NCI-H226 (cell line): ENCODE data around the gene ZNF827.
"Not testable (repeated sequence)": the region's sequence is repeated elsewhere in the genome, so short reads cannot be mapped to it uniquely, and the experiment has no call there.

Experiments used
- DNase-seq: peaks from one replicate; pipeline ENCODE4 v3.0.0-alpha.2; 2015

ZNF827 gene

DNA sequence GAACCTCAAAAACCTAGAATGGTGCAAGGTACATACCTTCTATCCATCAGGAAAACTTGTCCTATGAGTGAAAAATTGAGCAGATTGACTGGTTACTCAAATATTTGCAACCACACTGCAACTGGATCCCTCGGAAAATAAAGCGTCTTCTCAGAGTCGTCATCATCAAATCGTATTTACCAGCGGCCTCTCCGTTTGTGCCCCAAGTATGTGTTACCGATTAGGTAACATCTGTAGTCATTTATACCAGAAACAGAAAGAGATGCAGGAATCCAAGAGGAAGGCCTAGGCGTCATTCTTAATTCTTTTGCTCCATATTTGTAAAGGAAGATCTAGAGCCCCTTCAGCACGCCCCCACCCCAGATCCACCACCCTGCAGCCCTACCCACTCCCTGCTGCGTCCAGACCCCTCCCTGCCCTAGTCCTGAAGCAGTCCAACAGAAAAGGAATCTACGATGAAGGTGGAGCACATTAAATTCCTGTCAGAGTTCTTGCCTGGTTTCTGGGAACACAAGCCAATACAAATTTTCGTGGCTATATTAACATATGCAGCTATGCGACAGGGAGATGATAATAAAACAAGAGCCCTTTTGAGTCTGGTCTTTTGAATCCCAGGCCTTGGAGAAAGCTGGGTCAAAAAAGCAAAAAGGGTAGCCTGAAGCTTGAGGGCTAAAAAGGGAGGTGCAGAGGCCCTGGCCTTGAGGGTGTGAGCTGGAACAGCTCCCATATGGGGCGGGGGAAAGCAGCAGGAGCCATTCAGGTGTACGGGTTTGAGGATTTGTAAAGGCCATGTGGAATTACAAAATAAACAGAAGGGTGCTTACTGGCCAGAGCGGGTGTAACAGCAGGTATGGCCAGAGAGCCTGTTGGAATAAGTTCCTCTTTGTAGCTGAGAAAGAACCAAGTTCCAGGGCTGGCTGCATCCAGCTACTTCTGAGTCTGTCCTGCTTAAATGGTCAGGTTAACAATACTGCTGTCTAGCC lies 77.0 kb downstream of the ZNF827 start:
- DNase-seq = no peak

DNA sequence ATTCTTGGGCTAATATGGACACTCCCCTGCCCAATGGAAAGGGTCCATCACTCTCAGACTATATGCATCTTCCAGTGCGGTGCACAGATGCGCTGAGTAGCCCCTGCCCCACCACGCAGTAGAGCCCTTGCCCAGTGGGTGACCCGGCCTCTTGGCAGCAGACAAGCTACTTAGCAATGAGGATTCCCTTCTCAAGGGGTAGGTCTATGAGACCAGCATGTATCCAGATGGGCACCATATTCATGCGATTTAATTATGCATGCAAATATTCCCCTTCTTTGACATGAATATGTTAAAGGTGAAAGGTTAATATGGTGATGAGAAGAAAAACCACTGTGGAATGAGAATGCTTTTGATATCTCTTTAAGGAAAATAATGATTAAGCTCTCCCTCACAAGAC lies 77.7 kb downstream of the ZNF827 start:
- no peak for DNase-seq

DNA sequence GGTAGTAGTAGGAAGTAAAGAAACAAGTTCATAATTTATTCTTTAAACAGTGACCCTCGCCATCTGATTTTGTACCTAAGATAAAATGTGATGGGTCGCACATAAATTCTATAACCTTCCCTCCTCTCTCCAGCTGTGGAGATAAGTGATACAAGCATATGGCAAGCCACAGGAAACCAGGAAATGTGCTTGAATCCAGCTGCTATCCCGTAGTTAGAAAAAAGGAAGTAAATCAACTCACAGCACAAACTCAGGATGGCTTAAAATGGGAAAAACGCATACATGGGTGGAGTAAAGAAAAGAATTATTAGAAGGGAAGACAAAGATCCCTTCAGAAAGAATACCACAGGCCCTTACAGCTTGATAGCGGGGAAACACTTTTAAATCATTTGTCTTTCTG lies 78.2 kb downstream of the ZNF827 start:
- no peak for DNase-seq

DNA sequence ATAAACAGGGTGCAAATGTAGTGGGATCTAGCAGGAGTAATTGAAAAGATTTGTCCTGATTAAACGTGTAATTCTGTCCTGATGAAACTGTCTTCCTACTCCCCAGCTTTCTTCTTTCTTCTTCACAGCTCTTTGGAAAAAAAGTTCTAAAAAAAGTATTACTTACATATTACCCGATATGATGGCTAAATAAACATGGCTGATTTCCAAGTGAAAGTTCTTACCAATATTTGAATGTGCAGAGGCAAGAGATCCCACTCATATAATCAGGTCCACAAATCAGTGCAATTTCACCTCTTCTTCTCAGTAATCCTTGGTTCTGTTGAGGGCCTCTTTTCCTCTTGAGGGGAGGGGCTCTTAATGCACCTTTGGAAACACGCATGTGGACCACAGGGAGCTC lies 78.7 kb downstream of the ZNF827 start:
- no peak for DNase-seq

DNA sequence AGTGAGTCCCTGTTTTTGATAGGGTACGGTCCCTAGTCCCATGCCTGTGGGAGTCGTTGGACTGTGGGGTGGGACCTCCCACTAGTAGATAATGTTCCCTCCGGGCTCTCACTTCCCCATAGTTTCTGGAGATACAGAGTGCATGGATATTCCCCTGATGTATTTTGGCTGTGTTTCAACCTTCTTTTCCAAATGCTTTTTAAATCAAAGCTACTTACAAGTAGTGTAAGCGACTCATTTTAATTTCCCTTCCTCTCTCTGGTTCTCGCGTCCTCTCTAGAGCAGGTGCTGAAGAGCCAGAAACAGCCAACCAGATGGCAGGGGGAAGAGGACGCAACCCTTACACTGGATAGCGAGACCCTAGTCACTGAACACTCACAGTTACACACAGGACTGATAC lies 79.2 kb downstream of the ZNF827 start:
- no peak for DNase-seq

DNA sequence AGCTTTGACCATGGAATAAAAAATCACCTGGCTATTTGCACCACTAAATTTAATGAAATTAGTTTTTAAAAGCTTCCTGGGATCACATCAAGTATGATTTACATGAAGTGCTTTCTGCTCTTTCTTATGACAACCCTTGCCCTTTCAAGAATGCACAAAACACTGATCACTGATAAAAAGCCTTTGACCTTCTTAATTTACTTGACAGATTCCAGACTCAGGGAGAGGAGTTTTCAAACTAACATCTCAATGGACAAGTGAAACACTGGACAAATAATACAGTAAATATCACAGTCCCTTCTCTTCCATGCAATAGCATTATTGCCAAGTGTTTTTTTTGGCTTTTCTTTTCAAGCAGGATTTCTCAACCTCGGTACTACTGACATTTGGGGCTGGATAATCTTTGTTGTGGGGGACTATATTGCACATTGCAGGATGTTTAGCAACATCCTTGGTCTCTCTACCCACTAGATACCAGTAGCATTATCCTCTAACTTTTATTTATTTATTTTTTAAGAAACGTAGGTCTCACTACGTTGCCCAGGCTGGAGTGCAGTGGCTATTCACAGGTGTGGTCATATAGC lies 86.3 kb downstream of the ZNF827 start:
- DNase-seq = no peak

DNA sequence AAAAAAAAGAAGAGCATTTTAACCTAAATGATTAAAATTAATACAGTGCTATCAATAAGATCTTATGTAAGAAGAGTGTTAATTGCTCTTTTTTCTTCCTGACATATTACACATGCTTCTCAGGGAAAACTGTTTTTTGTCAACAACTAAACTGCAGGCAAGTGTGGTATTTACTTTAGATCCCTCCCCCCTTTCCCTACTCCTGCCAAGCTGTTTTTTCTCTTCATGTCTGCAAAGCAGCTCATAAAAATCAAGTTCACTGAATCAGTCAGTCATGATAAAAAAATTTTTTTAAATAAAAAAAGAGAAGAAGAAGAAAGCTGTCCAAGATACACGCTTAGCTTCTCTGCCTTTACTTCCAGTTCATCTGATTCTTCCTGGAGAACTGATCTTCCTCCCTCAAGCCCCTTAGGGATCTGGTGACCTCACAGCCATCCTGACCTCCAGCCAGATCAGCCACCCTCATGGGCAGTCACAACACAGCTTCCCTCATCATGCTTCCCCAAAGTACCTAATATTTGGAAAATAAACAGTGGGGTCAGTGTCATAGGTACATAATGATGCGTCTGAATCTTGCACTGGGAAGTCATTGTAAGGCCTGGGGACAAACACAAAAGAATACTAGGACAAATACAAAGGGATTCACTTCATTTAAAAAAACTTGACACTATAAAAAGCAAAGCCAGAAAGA lies 87.0 kb downstream of the ZNF827 start:
- DNase-seq = no peak

DNA sequence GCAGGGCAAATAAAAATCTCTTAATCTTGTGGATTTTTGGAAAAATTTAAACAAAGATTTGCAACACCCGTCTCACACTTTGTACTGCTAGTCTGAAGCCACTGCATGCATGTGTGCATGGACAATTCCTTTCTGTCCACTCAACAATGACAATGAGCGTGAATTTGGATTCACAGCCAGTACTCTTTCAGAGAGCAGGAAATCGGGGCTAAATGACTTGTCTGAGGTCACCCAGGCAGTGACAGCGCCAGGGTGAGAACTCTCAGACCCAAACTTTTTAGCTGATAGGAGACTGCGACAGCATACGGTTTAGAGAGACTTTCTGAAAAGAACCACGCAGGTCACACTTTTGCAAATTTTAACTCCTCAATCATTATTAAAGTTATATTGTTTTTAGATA lies 90.9 kb downstream of the ZNF827 start:
- no peak for DNase-seq

DNA sequence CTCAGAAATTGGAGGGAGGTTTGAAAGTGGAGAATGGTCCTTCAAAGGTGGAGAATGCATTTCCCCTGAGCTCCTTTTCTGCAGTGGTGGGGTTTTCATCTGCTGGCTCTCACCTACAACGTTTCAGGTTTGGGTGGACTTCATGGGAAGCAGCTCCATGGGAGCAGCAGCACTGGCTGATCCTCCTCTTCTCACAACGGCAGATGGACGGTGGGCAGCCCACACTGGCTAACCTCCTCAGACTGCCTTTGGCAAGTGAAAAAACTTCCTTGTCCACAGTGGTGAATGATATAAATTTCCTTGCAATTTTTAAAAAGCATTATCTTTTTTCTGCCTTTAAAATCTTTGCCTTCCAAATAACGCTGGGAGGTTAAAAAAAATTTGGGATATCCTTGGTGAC lies 93.5 kb downstream of the ZNF827 start:
- no peak for DNase-seq

DNA sequence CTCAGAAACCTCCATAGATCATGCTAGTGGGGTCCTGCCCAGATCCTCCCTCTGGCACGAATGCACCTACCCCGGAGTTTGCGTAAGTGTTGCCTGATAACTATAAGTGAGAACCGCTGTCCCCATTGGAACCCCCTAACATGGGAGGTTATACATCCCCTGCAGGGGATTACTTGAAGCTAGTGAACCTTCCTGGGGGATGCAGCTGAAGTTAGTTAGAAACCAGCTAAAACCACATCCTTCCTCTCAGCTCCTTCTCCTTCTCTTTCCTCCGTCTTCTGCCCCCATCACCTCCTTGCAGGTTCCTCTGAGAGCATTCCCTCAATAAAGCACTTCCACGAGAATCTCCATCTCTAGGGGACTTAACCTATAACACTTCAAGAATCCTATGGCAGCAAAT lies 95.0 kb downstream of the ZNF827 start:
- DNase-seq = no peak

DNA sequence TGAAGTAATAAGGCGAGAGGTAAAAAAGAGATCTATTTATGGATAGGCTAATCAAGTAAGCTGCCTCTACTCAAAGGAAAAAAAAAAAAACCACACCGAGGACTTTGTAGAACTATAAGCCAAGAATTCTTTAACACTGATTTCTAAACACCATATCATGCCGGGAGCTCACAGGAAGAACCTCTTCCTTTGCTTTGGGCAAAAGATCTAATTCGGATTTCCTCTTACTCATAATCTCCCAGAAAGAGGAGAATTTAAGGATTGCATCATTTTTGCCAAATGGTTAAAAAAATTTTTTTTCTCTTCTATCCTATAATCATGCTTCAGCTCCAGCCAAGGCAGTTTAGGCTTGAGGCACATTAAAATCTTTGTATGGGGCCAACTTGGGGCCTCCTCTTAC lies 95.5 kb downstream of the ZNF827 start:
- DNase-seq = peak; percentile 66

DNA sequence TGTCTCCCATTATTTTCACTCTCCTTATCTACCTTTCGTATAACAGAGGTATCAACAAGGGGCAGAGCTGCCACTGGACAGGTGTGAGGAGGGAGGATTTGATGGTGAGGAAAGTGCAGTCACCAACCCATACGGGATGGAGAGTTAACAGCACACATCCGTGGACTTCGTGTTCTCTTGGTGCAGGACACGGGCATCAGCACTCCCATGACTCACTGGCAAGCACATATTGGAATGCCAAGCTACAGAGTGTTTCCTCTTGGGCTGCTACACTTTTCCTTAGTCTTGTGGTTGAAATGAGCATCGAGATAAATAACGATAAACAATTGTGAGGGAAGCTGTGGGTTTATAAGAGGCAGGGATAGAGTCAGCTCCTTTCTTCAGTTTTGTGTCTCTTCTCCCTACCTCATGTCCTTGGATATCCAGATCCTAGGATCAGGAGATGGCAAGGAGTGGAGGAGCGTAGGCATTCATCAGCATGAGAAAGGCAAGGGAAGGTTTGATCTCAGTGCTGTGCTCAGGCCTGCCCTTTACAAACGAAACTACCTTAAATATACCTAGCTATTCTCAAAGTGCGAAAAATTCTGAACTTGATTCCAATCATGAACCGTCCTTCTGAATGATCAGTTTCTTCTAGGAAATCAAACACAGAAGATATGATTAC lies 96.3 kb downstream of the ZNF827 start:
- DNase-seq = peak; percentile 12

DNA sequence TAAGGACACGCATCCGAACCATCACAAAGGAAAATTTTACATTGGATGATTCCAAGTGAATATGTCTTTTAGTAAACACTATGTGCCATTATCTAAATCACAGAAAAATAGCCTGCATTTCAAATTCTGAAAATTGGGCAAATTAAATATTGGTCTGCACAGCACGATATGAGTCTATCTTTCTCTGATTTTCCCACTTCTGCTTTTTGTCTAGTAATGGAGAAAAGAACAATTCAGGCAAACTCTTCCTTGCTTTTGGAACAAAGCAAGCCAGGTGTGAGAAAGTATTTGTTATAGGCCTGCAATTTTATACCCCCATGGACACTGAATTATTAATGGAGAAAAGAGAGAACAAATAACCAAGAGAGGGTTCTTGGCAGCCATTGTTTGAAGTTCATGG lies 97.8 kb downstream of the ZNF827 start:
- no peak for DNase-seq

DNA sequence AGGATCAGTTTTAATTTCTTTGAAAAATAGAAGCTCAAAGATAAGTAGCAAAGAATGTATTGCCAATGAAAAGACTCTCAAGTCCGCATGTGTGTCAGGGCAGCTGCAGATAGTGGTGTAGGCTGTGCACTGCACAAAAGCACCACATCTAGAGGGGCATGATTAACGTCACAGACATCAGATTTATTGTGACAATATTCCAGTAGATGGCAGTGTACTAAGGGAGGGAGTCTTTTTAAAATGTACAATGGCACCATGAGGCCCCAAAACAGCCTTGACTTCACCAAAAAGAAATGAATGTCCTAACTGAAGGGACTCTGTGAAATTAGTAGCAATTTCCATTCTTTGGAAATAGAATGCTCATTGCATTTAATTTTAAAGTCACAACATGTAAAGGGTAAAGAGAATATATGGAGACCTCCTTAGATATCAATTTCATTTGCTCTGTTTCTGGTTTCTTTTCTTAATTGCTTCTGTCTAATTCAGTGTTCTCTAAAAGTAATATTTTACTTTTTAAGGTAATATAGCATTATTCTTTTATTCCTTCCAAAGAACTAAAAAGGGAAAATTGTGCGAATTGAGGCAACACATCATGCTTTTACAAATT lies 98.4 kb downstream of the ZNF827 start:
- DNase-seq = no peak

DNA sequence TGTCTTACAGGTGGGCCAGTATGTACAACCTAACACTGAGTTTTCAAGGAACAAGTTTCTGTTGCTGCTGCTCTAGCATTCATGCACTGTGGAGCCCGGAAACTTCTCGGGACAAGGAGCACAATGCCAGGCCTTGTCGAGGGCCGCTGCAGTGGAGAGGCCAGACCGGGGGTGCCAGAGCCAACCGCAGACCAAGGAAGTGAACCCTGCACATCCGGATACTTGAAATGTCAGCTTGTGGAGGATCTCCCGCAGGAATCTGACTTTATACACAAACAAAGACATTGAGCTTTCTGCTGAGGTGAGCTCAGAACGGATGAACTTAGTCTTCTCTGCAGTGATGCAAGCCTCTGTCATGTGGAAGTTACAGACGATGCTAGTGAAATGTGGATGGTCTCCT lies 99.5 kb downstream of the ZNF827 start:
- DNase-seq = no peak

DNA sequence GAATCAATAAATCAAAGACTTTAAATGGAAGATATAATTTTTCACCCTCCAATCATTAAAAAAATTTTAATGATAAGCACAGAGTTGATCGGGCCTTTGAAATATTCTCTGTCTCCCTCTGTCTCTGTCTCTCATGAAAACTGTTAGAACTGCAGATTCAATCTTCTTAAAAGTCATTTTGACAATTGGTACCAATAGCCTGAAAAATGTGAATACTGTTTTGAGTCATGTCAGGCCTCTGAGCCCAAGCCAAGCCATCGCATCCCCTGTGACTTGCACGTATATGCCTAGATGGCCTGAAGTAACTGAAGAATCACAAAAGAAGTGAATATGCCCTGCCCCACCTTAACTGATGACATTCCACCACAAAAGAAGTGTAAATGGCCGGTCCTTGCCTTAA lies 106.2 kb downstream of the ZNF827 start:
- not testable (repeated sequence) for DNase-seq

DNA sequence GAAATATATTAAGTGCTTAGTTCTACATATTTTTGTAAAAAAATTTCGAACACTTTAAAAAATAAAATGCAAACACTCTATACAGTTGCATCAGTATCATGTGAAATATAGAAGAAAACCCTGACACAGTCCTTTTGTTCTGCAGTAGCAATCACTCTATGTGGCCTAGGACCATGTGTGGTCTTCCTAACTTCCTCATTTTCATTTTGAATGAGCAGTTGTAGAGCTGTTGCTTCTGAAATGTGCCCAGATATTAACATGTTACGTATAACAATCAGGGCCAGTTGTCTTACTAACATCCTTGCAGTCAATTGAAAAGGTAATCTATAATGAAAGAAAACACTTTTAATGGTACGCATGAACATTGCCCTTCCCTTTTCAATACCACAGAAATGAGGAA lies 107.9 kb downstream of the ZNF827 start:
- no peak for DNase-seq

DNA sequence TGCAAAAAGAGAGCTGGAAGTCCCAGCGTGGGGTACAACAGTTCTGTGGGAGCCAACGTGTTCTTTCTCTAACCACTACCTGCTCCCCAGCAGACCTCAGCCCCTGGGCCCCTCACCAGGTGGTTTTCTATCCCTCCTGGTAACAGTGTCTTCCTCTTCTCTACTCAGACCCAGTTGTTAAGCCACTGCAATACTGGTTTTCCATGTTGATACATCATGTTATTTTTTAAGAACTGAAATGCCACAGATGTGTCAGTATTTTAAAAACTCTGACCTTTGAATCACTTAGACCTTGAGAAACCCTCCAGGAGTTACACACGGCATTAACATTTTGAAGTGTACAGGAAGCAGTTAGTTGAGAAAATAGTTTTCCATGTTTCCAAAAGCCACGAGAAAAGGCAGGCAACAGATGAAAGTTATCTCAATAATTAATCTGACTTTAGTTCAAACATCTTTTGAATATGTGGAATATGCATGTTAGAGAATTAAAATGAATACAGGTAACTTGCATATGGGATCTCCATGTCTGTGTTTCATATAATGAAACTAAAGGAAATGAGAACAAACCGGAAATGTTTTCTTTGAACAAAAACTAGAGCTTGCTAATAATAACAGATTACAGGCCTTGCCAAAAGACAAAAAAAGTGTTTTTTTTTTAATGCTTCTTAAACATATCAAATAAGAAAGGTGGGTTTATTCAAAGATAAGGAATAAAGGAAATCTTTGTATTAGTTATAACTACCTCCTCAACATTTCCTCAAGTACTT lies 108.8 kb downstream of the ZNF827 start:
- DNase-seq = no peak

DNA sequence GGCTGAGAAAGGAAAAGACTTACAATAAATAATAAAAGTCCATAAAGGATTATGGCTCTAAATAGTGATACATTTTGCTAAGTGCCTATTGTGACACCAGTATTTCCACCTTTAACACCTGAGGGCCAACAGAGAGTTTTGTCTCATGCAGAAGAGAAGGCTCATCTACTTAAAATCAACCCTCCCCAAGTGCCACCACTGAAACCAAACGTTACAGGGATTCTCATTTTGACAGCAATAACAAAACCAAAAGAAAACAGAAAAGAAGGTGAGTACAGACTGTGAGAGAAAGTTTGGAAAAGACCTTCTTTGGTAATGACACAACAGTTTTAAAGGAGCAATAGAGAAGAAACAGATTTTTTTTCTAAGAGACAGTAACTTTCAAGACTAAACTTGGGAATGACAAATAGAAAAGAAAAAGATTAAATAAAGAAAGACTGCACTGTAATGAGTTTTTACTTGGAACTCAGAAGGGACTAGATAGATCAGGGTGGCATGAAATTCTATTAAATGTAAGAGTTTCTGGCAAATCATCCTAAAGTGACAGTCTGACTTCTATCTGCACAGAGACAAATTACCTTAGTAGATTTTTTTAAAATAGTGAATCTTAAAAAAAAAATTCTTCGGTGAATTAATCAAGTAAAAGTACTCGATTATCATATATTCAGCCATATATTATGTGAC lies 109.7 kb downstream of the ZNF827 start:
- no peak for DNase-seq

DNA sequence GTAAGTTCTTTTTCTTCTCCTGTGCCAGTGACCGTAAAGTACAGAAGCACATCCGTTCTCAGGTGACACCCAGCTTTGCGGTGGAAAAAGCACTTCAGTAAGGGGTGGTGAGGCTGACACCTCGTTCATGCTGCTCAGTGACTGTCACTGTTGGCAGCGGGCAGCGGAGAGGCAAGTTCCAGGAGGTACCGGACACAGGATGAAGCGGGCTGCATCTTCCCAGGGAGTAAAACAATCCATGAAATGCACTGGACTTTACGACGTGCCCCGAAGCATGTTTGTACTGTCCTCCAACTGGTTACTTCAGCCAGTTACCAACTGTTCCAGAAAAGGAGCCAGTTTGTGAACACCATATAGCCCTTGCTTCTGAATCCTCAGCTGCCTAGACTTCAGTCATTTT lies 110.7 kb downstream of the ZNF827 start:
- no peak for DNase-seq

DNA sequence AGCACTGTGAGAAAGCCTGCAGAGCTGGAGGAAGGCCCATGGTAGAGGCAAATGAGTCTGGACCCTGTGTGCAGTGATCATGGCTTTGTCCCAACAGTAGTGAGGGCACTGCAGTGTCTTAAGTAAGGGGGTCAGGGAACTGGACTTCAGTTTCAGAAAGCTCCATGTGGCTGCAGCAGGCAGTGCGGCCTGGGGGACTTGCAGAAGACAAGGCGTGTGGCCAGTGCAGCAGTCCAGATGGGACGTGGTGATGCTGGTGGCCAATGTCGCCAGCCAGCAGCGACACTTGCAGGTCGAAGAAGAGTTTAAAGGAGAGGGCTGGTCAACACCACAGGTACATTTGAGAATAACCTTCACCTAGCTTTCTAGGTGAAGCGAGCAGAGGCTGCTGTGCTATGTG lies 113.4 kb downstream of the ZNF827 start:
- no peak for DNase-seq

DNA sequence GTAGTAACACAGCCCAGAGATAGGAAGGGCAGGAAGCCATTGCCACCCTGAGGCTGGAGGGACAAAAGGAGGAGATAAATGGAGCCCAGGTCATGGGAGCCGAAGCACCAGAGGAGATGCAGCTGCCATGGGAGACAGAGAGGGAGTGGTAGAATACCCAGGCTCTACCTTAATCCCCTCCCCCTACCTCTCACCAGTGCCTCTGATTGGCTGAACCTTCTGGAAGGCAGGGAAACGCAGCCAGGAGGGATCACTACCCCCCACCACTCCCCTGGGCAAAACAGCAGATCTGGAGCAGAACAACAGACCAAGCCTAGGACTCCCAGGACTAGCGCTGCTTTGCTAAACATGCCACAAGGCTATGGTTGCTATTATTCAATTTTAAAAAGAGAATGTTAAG lies 114.2 kb downstream of the ZNF827 start:
- DNase-seq = no peak
